Measurements from ENCODE around the gene TAGLN3.
A peak's percentile ranks its signal among the peaks of the same experiment; 100 is the strongest.

TAGLN3 gene

GRCh38 chr3:112043621-112044201 lies 45.0 kb downstream of the TAGLN3 start:
- DNase-seq (ENCODE audit: low read depth in 1 of 2, low spot score in 1 of 2): peak in 1 of 2 donors; percentile 15

- no peak for DNase-seq (ENCODE audit: low read depth in 1 of 2, low spot score in 1 of 2)
These were observed 47.9 kb downstream of the TAGLN3 start for GRCh38 chr3:112046599-112046998.

GRCh38 chr3:112047264-112047663 lies 48.5 kb downstream of the TAGLN3 start:
- no peak for DNase-seq (ENCODE audit: low read depth in 1 of 2, low spot score in 1 of 2)

GRCh38 chr3:112048911-112049310 lies 50.2 kb downstream of the TAGLN3 start:
- no peak for DNase-seq (ENCODE audit: low read depth in 1 of 2, low spot score in 1 of 2)

GRCh38 chr3:112053229-112053628 lies 54.5 kb downstream of the TAGLN3 start:
- DNase-seq (ENCODE audit: low read depth in 1 of 2, low spot score in 1 of 2): no peak

- DNase-seq (ENCODE audit: low read depth in 1 of 2, low spot score in 1 of 2): no peak
These were observed 57.8 kb downstream of the TAGLN3 start for GRCh38 chr3:112056451-112056929.

- DNase-seq (ENCODE audit: low read depth in 1 of 2, low spot score in 1 of 2): no peak
These were observed 60.8 kb downstream of the TAGLN3 start for GRCh38 chr3:112059497-112059896.

- no peak for DNase-seq (ENCODE audit: low read depth in 1 of 2, low spot score in 1 of 2)
These were observed 62.4 kb downstream of the TAGLN3 start for GRCh38 chr3:112061152-112061551.

Data from activated T-helper 1 cell treated with anti-CD3 and anti-CD28 coated beads, Interleukin-2, amount 50 U/mL, for 16 hours (primary cell).